ENCODE measurements around the gene SLC6A2. TPM values are rescaled to one million over a fixed set of nuclear protein-coding genes. Genes with fewer than 3 reads are reported as not detected.
A peak's percentile ranks its signal among the peaks of the same experiment; 100 is the strongest.
"Not testable (repeated sequence)": the region's sequence is repeated elsewhere in the genome, so short reads cannot be mapped to it uniquely, and the experiment has no call there.

SLC6A2 gene
- not detected in 2 replicates for total RNA-seq (2014; rRNA removed; shearing (Covaris generic))

DNA sequence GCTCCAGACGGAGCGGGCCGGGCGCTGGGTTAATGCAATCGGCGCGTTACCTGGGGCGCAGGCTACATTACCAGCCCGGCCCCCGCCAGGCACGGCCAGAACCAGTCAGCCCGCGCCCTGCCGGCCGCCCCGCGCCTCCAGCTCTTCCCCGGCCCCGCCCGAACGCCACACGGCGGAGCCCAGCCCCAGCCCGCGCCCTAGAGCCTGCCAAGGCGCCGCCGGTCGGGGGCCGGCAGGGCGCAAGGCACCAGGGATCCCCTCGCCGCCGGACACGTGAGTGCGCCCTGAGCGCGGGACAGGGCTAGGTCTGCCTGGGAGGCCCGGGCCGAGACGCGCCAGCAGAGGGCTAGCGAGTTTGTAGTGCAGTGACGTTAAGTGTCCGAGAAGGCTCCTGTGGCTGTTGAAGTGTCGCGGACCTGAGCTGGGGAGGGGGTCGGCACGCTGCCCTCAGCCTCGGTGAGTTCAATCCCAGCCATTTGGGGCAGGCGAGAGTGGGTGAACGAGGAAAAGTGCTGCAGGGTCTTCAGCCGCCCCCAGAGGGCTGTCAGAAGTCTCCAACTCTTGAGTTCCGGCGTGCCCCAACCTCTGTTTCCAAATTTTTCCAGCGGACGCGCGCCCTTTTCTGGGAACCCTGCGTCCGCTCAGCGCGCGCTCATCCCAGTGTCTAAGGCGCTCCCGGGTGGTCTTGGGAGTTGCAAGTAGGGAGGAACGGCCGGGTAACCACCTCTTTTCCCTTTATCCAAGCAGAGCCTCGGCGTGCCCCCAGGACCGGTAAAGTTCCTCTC lies at the start of gene SLC6A2:
Gene SLC6A2 (plus strand): TSS at position 92 of the 785 bp plus-strand sequence. CDS start 707 bp downstream, outside the sequence.
- DNase-seq (ENCODE audit: low spot score) = no peak

DNA sequence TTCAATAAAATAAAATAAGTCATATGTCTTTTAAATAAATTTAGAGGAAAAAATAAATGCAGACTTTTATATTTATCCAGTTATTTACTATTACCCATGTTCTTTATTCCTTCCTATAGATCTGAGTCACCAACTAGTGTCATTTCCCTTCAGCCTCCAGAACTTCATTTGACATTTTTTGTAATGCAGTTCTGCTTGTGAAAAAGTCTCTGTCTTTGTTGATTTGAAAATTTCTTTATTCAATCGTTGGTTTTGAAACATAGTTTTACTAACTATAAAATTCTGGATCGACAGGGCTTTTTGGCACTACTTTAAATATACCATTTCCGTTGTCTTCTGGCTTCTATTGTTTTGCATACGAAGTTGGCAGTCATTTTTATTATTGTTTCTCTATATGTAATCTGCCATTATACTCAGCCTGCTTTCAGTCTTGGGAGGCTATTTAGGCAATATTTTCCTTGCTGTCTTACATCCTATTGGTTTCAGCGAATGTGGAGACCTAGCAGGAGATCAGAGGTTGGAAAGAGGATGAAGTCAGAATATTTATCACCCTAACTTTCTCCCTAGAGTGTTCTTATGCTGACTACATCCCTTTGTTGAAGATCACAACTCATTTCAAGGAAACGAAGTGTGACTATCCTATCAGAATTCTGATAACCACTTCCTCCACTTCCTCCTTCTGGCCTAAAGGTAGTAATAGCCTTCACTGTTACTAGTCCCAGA lies 42.0 kb upstream of the SLC6A2 start:
- no peak for DNase-seq (ENCODE audit: low spot score)

DNA sequence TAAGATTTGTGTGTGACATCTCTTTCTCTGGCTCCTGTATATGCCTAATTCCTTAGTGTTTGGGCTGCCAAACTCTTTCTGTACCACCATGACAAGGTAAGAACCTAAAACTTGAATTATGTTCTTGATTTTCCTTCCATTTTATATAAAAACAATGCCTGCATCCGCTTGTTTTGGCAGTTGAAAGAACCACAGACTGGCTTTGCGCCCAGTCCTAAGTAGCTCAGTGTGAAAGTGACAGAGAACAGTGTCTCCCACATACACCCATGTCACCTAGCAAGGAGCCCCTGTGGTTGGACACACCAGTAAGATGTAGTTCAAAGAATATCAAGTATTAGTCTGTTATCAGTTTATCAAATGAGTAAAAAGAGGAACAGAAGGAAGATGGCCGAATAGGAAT lies 40.7 kb upstream of the SLC6A2 start:
- no peak for DNase-seq (ENCODE audit: low spot score)

DNA sequence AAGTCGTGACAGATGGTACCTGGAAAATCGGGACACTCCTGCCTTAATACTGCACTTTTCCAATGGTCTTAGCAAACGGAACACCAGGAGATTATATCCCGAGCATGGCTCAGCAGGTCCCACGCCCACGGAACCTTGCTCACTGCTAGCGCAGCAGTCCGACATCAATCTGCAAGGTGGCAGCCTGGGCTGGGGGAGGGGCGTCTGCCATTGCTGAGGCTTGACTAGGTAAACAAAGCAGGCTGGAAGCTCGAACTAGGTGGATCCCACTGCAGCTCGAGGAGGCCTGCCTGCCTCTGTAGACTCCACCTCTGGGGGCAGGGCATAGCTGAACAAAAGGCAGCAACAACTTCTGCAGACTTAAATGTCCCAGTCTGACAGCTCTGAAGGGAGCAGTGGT lies 40.1 kb upstream of the SLC6A2 start:
- not testable (repeated sequence) for DNase-seq (ENCODE audit: low spot score)

DNA sequence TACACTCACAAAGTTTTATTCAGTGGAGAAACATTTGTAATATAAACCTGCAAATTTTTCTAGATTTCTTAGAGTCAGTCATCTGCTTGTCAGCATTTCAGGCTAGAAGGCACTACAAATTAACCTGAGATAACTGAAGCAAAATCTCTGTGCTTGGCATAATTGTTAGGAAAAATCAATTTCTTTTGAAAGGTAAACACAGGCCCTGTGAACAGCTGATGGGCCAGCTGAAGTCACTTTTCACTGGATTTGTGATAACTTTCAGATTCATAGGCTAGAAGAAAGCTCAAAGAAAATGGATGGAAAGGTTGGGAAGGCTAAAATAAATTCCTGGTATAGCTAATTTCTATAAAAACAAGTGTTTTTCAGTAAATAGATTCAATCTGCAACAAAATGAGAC lies 34.0 kb upstream of the SLC6A2 start:
- no peak for DNase-seq (ENCODE audit: low spot score)

DNA sequence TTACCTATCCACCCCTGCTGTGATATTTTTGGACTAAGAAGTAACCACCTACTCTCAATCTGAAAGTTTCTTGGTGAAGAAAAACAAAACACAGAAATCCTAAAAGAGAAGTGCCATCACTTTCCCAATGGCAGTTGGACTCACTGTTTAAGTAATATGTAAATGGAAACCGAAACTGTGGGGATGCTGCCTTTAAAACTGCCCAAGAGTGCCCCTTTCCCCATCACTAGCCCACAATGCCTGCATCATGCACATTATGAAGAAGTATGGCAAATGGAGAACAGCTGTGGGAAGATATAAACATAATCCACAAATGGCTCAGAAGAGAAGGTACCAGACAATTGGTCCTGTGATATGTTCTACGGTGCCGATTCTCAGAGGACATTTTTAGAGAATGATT lies 33.5 kb upstream of the SLC6A2 start:
- no peak for DNase-seq (ENCODE audit: low spot score)

DNA sequence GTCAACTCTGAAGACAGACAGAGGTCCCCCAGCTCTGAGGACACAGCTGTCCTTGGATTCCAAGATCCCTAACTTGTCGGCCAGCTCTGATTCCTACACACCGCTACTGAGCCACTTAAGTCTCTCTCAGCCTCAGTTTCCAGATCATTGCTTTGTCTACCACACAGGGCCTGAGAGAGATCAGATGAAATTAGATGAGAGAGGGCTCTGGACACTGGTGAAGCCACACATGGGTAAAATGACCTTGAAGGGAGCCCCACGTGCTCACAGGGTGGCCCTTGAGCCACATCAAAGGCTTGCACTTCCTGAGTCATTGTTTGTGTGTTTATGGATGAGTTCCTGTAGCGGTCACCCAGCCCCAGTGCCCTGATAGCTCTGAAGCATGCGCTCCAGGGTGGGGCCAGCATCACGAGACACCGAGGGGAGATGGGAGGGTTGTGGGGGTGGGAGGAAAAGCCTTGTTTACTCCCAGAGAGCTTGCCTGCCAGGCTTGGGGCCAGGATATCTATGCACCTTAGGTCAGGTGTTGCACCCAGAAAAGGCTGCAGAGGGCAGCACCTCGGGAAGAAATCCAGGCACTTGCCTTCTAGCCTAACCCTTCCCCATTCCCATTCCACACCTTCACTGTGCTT lies 32.7 kb upstream of the SLC6A2 start:
- DNase-seq (ENCODE audit: low spot score) = peak; percentile 40

DNA sequence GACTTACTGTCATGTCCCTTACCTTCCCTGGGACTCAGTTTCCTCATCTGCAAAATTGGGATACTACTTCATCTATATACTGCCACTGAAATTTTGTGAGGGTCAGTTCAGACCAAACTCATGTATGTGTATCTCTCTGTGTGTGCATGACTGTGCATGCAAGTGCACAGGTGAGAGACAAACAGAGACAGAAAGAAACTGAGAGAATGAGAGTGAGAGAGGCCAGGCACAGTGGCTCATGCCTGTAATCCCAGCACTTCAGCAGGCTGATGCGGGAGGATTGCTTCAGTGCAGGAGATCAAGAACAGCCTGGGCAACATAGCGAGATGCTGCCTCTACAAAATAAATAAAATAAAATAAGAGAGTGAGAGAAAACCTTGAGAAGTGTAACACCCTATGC lies 32.1 kb upstream of the SLC6A2 start:
- no peak for DNase-seq (ENCODE audit: low spot score)

DNA sequence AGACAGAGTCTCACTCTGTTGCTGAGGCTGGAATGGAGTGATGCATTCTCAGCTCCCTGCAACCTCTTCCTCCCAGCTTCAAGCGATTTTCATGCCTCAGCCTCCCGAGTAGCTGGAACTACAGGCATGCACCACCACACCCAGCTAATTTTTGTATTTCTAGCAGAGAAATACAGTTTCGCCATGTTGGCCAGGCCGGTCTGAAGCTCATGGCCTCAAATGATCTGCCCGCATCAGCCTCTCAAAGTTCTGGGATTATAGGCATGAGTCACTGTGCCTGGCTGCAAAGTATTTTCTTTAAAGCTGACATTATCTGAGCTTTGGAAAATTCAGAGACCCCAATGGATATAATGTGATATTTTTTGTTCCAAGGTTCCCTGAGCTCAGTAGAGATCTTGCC lies 31.1 kb upstream of the SLC6A2 start:
- no peak for DNase-seq (ENCODE audit: low spot score)

DNA sequence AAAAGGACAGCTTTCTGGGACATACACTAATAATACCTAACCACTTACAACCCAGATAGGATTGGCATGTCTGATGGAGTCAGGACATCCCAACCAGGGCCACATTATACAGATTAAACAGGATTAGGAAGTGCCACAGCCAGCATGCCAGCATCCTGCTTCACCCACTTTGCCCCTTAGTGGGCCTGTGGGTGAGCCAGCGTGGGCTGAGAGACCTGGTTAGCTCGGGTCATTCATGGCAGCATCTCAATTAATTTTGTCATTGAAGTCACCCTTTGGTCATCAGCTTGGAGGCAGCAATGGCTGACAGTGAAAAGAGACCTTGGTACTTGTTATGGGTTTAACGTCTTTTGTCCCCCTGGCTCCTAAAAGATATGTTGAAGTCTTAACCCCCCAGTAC lies 29.9 kb upstream of the SLC6A2 start:
- DNase-seq (ENCODE audit: low spot score) = no peak

DNA sequence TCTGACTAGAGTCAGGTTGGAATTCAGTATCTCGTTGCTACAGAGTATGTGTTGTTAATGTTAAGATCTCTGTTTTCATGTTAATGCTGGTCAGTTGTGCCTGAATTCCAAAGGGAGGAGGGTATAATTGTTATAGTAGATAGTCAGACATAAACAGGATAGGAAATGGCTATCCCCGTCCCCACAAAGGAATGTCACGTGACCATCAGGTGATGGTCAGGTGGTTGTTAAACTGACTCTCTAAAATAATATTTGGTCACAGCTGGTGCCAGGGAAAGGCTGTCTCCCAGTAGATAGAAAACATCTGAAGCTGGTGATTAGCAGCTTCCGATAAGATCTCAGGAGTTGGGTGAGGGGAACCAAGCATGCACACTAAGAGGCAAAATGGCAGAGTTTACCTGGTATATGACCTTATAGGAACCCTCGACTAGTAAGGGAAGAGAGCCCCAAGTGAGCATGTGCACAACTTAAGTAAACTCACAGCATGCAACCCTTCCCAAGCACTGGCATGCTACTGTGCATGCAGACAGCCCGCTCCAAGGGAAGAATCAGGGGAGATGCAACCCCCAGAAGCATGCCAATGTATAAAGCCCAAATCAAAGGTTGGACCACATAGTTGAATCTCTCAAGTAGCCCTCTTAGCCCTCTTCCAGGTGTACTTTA lies 27.4 kb upstream of the SLC6A2 start:
- DNase-seq (ENCODE audit: low spot score) = no peak

DNA sequence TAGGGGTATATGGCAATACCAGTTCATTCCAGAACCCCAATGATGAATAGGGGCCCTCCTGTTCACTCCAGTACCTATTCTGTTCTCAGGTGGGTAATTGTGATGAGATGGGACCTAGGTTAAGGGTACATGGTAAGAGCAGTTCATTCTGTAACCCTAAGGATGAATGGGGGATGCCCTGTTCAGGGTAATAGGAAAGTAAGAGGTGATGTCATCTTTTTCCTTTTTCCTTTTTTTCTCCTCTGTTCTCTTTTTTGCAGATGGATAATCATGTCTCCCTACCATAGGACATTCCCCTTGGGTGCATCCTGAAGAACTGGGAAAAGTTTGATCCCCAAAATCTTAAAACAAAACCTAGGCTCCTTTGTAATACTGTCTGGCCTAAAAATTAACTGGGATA lies 25.0 kb upstream of the SLC6A2 start:
- no peak for DNase-seq (ENCODE audit: low spot score)

DNA sequence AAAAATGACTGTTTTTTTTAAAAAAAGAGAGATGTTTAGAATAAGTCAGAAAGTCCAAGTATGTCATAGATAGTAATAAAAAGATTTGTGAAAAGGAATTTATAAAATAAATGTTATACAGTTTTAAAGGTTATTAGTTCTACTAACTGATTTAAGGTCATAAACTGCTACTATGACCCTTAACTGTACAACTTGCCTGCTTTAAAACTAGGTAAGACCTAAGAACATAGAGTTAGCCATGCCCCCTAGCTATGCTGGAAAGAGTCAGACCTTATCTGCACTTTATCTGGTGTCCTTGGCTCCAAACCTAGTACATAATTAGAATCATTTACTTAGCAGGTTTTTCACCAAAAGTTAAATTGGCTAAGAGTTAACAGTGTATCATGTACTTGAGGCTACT lies 23.5 kb upstream of the SLC6A2 start:
- DNase-seq (ENCODE audit: low spot score) = no peak

DNA sequence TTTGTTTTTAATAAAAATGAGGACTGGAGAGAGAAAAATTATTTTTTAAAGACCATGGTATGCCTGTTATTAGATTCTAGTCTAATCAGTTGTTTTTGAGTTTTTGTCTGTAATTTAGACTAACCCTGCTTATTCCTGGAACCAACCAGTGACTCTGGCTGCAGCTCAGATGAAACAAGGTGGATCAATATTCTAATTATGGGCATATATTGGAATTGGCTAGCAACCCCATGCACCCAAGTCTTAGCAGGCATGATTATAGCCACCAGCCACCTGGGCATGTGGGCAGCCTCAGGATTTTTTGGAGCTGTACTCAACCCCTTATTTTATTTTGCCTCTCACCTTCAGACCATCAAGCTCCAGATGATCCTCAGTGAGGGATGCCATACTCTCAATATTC lies 21.6 kb upstream of the SLC6A2 start:
- DNase-seq (ENCODE audit: low spot score) = no peak

DNA sequence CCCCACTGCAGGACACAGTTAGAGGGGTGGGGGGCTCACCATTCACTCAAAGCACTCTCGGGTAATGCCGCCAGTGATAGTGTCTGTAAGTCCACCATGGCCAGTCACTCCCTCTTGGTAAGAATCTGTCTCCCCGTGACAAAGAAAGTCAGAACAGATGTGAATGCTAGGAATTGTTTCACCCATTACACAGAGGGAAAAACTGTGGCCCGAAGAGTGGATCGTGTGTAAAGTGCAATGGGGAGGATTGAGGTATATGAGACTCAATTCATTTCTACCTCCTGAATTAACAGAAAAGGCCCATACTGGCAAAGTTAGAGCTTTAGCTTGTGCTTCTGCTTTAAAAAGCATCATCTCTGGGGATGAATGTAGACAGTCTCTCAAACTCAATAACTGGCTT lies 17.5 kb upstream of the SLC6A2 start:
- no peak for DNase-seq (ENCODE audit: low spot score)

DNA sequence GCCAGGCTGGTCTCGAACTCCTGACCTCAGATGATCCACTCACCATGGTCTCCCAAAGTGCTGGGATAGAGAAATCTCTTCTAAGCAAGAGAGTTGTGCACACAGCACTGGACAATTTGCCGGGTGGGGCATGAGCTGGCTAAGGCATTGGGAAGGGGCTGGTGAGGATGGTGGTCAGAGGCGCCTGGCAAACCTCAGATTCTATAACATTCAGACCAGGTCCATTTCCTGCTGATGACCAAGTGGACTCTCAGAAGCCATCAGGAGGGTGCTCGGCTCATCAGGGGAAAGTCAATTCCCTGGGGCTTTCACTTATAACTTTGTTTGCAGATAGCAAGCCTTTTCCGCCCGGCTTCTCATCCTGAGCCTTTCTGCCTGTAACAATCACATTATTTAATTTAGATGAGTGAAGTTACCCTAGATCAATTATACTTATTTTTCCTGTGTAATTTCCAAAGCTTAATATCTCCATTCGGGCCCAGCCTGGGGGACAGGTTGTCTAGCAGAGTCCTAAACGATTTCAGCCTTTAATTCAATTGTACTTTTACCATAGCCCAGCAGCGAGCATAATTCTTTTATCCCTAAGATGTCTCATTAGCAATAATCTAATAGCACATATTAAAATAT lies 15.0 kb upstream of the SLC6A2 start:
- no peak for DNase-seq (ENCODE audit: low spot score)

DNA sequence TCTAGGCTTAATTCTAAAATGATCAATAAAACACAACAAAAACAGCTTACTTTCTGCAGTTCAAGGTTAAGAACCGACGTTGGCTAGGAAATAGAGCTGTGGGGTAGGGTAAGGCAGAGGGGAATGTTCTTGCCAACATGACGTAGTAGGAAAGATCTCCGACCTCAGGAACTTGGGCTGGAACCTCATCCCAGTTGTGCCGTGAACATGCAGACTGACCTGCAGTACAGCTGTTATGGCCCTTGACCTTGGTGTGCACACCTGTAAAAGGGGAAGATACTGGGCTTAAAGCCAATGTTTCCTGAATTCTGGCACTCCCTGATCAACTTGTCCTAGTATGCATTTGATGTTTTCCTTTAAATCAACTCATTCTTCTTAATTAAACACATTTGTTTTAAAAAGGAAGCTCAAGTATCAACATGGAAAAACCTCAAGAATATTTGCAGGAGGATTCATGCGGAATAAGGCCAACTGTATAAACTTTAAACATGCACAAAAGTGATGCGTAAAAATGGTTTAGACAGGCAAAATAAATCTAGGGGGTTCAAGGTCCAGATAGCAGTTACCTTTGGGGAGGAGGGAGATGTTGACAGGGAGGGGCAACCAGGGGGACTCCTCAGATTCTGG lies 14.2 kb upstream of the SLC6A2 start:
- DNase-seq (ENCODE audit: low spot score) = no peak

DNA sequence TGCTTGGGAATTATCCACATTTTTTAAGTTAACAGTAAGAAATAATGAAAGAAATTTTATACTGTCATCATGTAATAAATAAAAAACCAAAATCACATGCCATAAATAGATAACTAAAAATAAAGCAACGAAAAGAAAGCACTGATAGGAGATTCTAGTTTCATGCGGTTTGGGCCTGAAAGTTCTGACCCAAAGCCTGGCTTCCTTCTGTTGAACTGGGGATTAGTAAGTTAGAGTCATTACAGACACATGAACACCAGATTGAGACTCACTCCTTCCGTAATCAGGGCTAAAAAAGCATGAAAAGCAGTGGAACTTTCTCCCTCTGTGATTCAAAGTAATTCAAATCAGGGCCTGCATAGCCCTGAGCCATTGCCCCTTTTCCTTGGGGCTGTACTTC lies 13.2 kb upstream of the SLC6A2 start:
- no peak for DNase-seq (ENCODE audit: low spot score)

DNA sequence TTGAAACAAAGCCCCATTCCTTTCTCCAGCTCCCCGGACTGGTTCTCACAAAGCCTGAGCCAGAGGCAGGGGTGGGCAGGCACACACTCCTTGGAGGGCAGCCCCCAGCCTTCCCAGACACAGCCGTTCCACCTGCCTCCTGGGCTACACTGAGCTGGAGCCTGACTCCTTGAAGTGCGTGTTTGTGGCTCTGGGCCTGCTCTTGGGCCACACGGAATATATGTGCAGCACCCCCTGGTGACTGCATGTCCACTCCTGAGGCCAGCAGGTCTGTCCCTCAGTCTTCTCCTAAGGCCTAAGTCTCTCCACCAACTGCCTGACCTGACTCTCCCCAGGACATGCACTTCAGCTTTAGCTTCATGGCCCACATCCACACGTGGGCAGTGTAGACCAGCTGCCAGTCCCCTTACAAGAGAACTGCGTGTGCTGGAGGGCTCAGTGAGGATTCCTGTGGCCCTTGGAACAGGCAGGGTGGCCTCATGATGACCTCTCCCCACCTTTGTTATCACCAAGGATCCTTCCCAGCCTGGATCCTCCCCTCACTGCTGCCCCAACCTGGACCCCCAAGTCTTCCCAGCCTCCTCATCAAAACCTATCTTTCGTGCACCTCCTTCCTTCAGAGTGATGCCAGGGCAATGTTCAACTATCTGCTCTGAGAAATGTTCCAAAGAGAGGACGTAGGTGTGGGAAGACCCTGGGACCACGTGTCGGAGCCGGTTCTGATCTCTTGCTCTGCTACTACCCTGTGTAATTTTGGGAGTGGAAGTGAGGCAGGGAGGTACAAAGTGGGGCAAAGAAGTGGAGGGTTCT lies 12.4 kb upstream of the SLC6A2 start:
- DNase-seq (ENCODE audit: low spot score) = peak; percentile 53

DNA sequence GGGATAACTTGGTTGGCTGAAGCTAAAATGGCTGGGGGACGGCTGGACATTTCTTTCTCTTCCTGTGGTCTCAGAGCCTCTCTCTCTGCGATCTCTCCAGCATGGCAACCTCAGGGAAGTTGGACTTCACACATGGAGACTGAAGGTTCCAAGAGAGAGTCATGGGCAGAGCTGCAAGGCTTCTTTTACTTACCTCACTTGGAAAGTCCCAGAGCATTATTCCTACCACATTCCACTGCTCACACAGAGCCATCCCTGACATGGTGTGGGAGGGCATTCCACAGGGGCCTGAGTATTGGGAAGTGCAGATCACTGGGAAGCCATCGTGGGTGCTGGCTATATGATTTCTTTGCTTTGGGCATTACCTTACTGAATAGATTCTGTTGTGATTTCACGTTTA lies 9.8 kb upstream of the SLC6A2 start:
- no peak for DNase-seq (ENCODE audit: low spot score)
